RWPE2 (cell line): Measurements from ENCODE around the gene TFF2.

Source experiments
- ATAC-seq: fragments of 200-7000 bp; cut with Tn5 transposase; 3 replicates; pipeline ENCODE4 v1.9.1; 2021; ENCODE audit warnings: low read depth
- DNase-seq: peaks from one replicate; pipeline ENCODE4 v3.0.0-alpha.2; 2020; ENCODE audit warnings: low spot score
- H3K27ac ChIP-seq: fragments of 450-650 bp; 2 replicates; pipeline ENCODE4 v1.5.1; 2017; ENCODE audit warnings: mild to moderate bottlenecking; ENCODE audit not compliant: poor library complexity, severe bottlenecking
- H3K27me3 ChIP-seq: fragments of 250-450 bp; sonication (Bioruptor Pico); 2 replicates; pipeline ENCODE4 v1.5.1; 2021; ENCODE audit warnings: mild to moderate bottlenecking, moderate library complexity; ENCODE audit not compliant: insufficient read depth, poor library complexity, severe bottlenecking
- H3K36me3 ChIP-seq: fragments of 250-450 bp; sonication (Bioruptor Pico); 2 replicates; pipeline ENCODE4 v1.5.1; 2020; ENCODE audit warnings: low read depth, mild to moderate bottlenecking, moderate library complexity
- H3K4me1 ChIP-seq: fragments of 250-450 bp; sonication (Bioruptor Pico); 2 replicates; pipeline ENCODE4 v1.5.1; 2021; ENCODE audit warnings: mild to moderate bottlenecking, moderate library complexity; ENCODE audit not compliant: insufficient read depth, poor library complexity, severe bottlenecking
- H3K4me3 ChIP-seq: fragments of 250-450 bp; sonication (Bioruptor Pico); 2 replicates; pipeline ENCODE4 v1.5.1; 2021; ENCODE audit warnings: mild to moderate bottlenecking, moderate library complexity; ENCODE audit not compliant: severe bottlenecking
- H3K9me3 ChIP-seq: fragments of 250-450 bp; sonication (Bioruptor Pico); 2 replicates; pipeline ENCODE4 v1.5.1; 2021; ENCODE audit warnings: mild to moderate bottlenecking, moderate library complexity; ENCODE audit not compliant: severe bottlenecking
- CTCF ChIP-seq: fragments of 450-650 bp; IDR thresholded peaks from one replicate; pipeline ENCODE4 v1.5.1; 2017; ENCODE audit warnings: mild to moderate bottlenecking, moderate library complexity; ENCODE audit not compliant: poor library complexity, severe bottlenecking

Gene TFF2

GRCh38 chr21:42367367-42368165 lies 16.8 kb upstream of the TFF2 start:
- Histone ChIP-seq H3K36me3 (no peaks in the 10 kb centered on the region), H3K9me3 (no peaks in the 10 kb centered on the region), H3K4me1 (no peaks in the 10 kb centered on the region), H3K27ac (no peak overlapping the region), H3K4me3 (no peak overlapping the region), H3K27me3 (no peaks in the 10 kb centered on the region)
- ATAC-seq, result no peak
- no peak for TF ChIP-seq CTCF
- no peak for DNase-seq

- no peak for DNase-seq
- H3K4me3 ChIP-seq, result no peak within 1 kb of the TSS
- H3K36me3 ChIP-seq, result no peaks in the 10 kb centered on the region
- H3K9me3 ChIP-seq, result no peaks in the 10 kb centered on the region
- peak; percentile 38; the same call in 1 of the 3 replicates for ATAC-seq
- no peak for TF ChIP-seq CTCF
- no peaks in the 10 kb centered on the region for H3K27me3 ChIP-seq
- H3K4me1 ChIP-seq, result no peaks in the 10 kb centered on the region
- H3K27ac ChIP-seq, result no peak within 1 kb of the TSS
Measured at GRCh38 chr21:42366292-42367010, 15.7 kb upstream of the TFF2 start, which contains the start of gene TFF1. TSS of gene TFF1 (minus strand) at chr21:42366535. CDS start at chr21:42366495, 40 bp downstream.

- Histone ChIP-seq H3K9me3 (no peaks in the 10 kb centered on the region), H3K36me3 (no peaks in the 10 kb centered on the region), H3K27ac (no peak overlapping the region), H3K27me3 (no peaks in the 10 kb centered on the region), H3K4me1 (no peaks in the 10 kb centered on the region), H3K4me3 (no peak overlapping the region)
- ATAC-seq (no peak), DNase-seq (no peak)
- no peak for TF ChIP-seq CTCF
Measured at GRCh38 chr21:42365770-42366169, 15.0 kb upstream of the TFF2 start.

GRCh38 chr21:42364304-42364865 lies 13.6 kb upstream of the TFF2 start:
- Histone ChIP-seq H3K4me3 (no peak overlapping the region), H3K4me1 (no peaks in the 10 kb centered on the region), H3K36me3 (no peaks in the 10 kb centered on the region), H3K27me3 (no peaks in the 10 kb centered on the region), H3K9me3 (no peaks in the 10 kb centered on the region), H3K27ac (no peak overlapping the region)
- DNase-seq, result no peak
- no peak for ATAC-seq
- TF ChIP-seq CTCF, result no peak
